Endothelial cell of hepatic sinusoid (primary cell): Measurements from ENCODE around the gene NPAT.

Experiments
- in situ Hi-C: cut with HindIII; loops from 2 replicates; pipeline ENCODE4 v1.10.0; 2017; ENCODE audit warnings: low sequenced_read_pairs

NPAT gene

GRCh38 chr11:108222574-108223347 lies at the start of gene NPAT, which contains the start of gene ATM:
TSS of gene NPAT (minus strand) at chr11:108222638. CDS start at chr11:108222536, 102 bp downstream.
TSS of gene ATM (plus strand) at chr11:108223067. CDS start at chr11:108227625, 4,558 bp downstream.
- in situ Hi-C loops = no loop called here

- in situ Hi-C loops = no loop called here
Measured at GRCh38 chr11:108269583-108269982, 47.1 kb upstream of the NPAT start.

DNA sequence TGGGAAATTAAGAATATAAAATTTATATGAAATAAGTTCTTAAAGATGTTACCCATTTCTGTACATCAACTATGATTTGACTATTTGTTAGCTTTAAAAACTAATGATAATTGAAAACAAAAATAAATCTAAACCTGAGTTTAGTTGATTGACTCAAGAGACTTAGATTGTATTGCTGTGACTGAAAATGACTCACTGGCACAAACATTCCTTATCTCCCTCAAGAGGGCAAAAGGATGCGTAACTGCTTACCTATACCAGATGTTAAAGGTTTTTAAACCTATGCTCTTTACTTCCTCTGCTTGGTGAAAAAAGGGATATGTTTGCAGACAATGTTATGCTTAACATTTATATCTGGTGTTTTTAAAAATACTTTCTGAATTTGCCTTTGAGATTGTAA lies 30.7 kb upstream of the NPAT start:
- in situ Hi-C loops = no loop called here

GRCh38 chr11:108246885-108247284 lies 24.4 kb upstream of the NPAT start:
- in situ Hi-C loops = no loop called here

GRCh38 chr11:108246308-108246707 lies 23.9 kb upstream of the NPAT start:
- in situ Hi-C loops = no loop called here

DNA sequence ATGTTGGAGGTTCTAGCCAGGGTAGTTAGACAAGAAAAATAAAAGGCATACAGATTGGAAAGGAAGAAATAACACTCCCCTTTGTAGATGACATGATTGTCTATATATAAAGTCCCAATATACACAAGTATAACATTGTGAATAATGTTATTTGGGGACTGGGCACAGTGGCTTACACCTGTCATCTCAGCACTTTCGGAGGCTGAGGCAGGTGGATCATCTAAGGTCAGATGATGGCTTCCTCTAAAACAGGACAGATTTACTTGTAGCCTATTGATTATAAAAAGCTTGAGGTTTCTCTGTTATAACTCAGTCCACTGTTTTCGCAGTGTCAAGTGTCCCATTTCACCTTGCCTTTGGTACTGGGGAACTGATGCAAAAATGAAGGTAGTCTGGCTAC lies 20.0 kb upstream of the NPAT start:
- in situ Hi-C loops = no loop called here

DNA sequence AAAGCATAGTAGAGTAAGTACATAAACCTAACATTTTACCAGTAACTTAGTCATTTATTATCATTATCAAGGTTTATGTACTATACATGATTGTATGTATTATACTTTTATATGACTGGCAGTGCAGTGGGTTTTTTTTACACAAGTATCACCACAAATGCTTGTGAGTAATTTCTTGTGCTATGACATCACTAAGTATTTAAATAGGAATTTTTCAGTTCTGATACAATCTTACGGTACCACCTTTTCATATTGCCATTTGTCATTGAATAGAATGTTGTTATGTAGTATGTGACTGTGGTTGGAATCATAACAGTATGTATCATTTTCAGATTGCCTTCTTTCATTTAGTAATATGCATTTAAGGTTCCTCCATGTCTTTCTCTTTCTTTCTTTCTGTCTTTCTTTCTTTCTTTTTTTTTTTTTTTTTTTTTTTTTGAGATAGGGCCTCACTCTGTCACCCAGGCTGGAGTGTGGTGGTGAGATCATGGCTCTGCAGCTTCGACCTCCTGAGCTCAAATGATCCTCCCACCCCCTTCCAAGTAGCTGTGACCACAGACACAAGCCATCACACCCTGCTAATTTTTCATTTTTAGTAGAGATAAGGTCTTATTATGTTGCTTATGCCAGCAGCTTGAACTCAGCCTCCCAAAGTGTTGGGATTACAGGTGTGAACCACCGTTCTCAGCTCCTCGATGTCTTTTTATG lies 19.0 kb upstream of the NPAT start:
- in situ Hi-C loops = no loop called here

GRCh38 chr11:108239076-108239475 lies 16.6 kb upstream of the NPAT start:
- in situ Hi-C loops = no loop called here

DNA sequence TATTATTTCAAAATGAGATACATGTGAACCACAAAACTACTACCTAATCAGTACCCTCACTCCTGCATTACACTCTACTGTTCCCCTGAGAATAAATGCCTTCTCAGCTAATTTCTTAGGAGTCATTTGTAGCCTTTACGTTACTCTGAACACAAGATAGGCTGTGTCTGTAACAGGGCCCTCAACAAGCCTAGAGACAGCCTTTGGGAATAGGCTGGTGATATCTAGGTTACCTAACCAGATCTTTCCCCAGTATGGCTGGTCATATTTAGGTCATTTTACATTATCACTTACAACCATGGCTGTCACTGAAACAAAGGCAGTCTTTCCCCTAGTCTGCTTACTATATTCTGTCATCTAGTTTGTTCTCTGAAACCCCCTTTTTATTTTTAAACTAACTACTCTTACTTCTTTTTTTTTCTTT lies 14.6 kb upstream of the NPAT start:
- in situ Hi-C loops = no loop called here

- in situ Hi-C loops = no loop called here
Measured at GRCh38 chr11:108235633-108236032, 13.2 kb upstream of the NPAT start.

- in situ Hi-C loops = no loop called here
Measured at GRCh38 chr11:108235192-108235591, 12.8 kb upstream of the NPAT start.

- in situ Hi-C loops = no loop called here
Measured at GRCh38 chr11:108233277-108233945, 11.0 kb upstream of the NPAT start.

DNA sequence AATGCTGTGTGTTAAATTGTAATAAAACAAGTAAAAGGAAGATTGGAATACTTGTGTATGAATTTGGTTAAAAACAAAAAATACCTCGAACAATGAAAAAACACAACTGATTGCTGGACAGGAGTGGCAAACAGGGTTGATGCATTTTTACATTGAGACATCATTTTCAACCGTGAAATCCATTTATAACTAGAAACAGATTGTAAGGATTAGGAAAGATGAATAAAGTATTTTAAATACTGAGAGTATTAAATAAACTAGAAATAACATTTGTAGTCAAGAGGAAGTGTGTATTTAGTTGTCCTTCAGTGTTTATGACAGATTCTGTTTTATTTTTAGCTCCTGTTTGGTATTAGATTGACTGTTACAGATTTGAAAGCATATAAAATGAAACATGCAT lies 5.8 kb upstream of the NPAT start:
- in situ Hi-C loops = no loop called here

- in situ Hi-C loops = no loop called here
Measured at GRCh38 chr11:108226036-108226435, 3.6 kb upstream of the NPAT start.

- in situ Hi-C loops = no loop called here
Measured at GRCh38 chr11:108224911-108225786, 2.7 kb upstream of the NPAT start.

DNA sequence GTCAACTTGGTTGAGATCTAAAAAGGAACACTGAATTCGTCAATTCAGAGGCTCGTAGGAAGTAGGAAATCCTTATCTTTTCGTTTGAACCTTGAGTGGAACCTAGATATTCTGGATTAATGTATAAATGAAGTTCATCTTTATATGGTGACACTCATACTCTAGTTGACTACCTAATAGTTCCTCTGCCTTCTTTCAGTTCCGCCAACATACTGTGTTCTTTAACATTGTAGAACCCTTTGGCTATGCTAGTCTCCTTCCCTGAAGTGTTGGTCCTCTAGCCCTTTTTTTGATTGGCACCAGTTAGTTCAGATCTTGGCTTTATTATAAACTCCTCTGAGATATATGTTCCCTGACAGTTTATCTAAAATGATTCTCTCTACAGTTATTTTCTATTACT lies 1.9 kb upstream of the NPAT start:
- in situ Hi-C loops = no loop called here

- in situ Hi-C loops = no loop called here
Measured at GRCh38 chr11:108223348-108224149, 1.1 kb upstream of the NPAT start.

GRCh38 chr11:108221911-108222573 lies 396 bp downstream of the NPAT start:
- in situ Hi-C loops = no loop called here

DNA sequence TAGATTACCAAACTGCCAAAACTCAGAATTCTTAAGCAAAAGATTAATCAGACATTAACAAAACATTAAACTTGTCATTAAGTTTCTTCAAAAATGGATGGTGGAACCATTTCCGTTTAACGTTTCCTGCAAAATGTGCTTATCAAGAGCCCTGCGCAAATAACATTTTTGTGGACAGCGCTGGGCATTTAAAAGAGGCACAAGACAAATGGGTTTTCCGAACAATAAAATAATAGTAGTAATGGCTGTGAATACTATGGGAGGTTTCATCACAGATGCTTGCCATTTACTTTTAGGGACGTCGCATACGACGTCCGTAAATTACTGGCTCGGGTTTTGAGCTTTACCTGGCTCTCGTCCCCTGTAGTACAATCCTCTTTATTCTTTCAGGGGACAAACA lies 1.1 kb downstream of the NPAT start:
- in situ Hi-C loops = no loop called here
